T-helper 1 cell (primary cell): ENCODE data around the gene TCAP.

Source experiments
- DNase-seq, 5 donors: peaks; one replicate each; pipeline ENCODE4 v3.0.0-alpha.2; 2012 to 2020
- total RNA-seq, 4 donors: gene quantifications; one replicate each; lab custom pipeline; 2026; lab: John Stamatoyannopoulos, UW

The TCAP gene
- 0 to 1.3 (median 0.88) reads per million in 4 donors for total RNA-seq

- DNase-seq: no peak
Observed at GRCh38 chr17:39664581-39665561, at the start of gene TCAP. TCAP (plus strand) TSS chr17:39665349; CDS start chr17:39665360, 11 bp downstream.

- no peak for DNase-seq
Observed at GRCh38 chr17:39615434-39615833, 49.7 kb upstream of the TCAP start.

- no peak for DNase-seq
Observed at GRCh38 chr17:39617100-39617445, 48.1 kb upstream of the TCAP start.

GRCh38 chr17:39617446-39618245 is 47.5 kb upstream of the TCAP start:
- DNase-seq: peak in 4 of 5 donors; percentile 20 to 52 (median 36)

- DNase-seq: no peak
Observed at GRCh38 chr17:39618246-39618913, 46.8 kb upstream of the TCAP start.

GRCh38 chr17:39618956-39619785 is 46.0 kb upstream of the TCAP start:
- DNase-seq: no peak

- DNase-seq: no peak
Observed at GRCh38 chr17:39619786-39620101, 45.4 kb upstream of the TCAP start.

- DNase-seq: peak; percentile 61 to 87 (median 77)
Observed at GRCh38 chr17:39621523-39622379, 43.4 kb upstream of the TCAP start.

- peak in 1 of 5 donors; percentile 78 for DNase-seq
Observed at GRCh38 chr17:39622380-39623006, 42.7 kb upstream of the TCAP start.

GRCh38 chr17:39623356-39623950 is 41.7 kb upstream of the TCAP start:
- DNase-seq: peak; percentile 64 to 82 (median 80)

- no peak for DNase-seq
Observed at GRCh38 chr17:39624313-39624712, 40.8 kb upstream of the TCAP start.

GRCh38 chr17:39625198-39625785 is 39.9 kb upstream of the TCAP start:
- DNase-seq: no peak

- no peak for DNase-seq
Observed at GRCh38 chr17:39626171-39627046, 38.7 kb upstream of the TCAP start, which contains the start of gene PPP1R1B. PPP1R1B (plus strand) TSS chr17:39626952; CDS start chr17:39627393, 441 bp downstream.

GRCh38 chr17:39627047-39627711 is 38.0 kb upstream of the TCAP start:
- no peak for DNase-seq

- DNase-seq: no peak
Observed at GRCh38 chr17:39627712-39628516, 37.2 kb upstream of the TCAP start.

- no peak for DNase-seq
Observed at GRCh38 chr17:39628655-39629493, 36.3 kb upstream of the TCAP start.
